Adrenal gland (tissue), 5 donors: ENCODE measurements around the gene RGSL1.

Source experiments
- POLR2A ChIP-seq, 2 donors: fragments of 450-650 bp; IDR thresholded peaks; one replicate each; pipeline ENCODE4 v1.6.1; 2017; ENCODE audit warnings: antibody characterized with exemption in 2 of 2, mild to moderate bottlenecking in 2 of 2, moderate library complexity in 1 of 2
- TF ChIP-seq, protein P1 (sequence below), 6 experiments: fragments of 450-650 bp in 4 of 6; fragments of 200-600 bp in 2 of 6; sonication (generic) in 1 of 6; IDR thresholded peaks; 1 replicate in 5 of 6; 2 replicates in 1 of 6; pipeline versions ENCODE4 v1.5.1 to v1.8.0; 2016 to 2021; ENCODE audit warnings: antibody characterized with exemption in 6 of 6, mild to moderate bottlenecking in 2 of 6, moderate library complexity in 1 of 6
- donor health status: DM: no; HTN: no; CAD: no.

DNA sequence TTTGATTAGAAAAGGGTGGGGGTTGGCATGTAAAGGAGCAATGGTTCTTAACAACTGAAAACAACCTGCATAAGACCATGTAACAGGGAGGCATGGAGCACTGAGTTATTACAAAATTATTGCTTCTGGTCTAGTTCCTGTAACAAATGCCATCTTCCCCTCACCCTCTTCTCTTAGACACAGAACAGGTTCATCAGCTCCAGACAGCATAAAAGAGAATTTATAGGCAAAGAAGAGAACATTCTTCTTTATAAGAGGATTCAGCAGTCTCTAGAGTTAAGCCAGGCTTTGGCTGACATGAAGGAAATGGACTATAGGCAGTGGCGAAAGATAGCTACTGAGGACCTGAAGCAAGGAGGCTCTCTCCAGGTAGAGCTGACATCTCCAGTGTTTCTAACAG, 38.9 kb downstream of the RGSL1 start:
- TF ChIP-seq, protein P1, sequence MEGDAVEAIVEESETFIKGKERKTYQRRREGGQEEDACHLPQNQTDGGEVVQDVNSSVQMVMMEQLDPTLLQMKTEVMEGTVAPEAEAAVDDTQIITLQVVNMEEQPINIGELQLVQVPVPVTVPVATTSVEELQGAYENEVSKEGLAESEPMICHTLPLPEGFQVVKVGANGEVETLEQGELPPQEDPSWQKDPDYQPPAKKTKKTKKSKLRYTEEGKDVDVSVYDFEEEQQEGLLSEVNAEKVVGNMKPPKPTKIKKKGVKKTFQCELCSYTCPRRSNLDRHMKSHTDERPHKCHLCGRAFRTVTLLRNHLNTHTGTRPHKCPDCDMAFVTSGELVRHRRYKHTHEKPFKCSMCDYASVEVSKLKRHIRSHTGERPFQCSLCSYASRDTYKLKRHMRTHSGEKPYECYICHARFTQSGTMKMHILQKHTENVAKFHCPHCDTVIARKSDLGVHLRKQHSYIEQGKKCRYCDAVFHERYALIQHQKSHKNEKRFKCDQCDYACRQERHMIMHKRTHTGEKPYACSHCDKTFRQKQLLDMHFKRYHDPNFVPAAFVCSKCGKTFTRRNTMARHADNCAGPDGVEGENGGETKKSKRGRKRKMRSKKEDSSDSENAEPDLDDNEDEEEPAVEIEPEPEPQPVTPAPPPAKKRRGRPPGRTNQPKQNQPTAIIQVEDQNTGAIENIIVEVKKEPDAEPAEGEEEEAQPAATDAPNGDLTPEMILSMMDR (IDR thresholded peaks at IDR 0.05) = no peak
- TF ChIP-seq POLR2A (IDR thresholded peaks at IDR 0.05) = no peak
